Ovary (tissue), 3 donors: ENCODE data around the gene INTS15.

Source experiments
- EP300 ChIP-seq: sonication (generic); formaldehyde crosslinking; IDR thresholded peaks from one replicate; pipeline ENCODE4 v1.6.1; 2017; ENCODE audit warnings: antibody characterized with exemption
- POLR2A ChIP-seq: fragments of 450-650 bp; IDR thresholded peaks from one replicate; pipeline ENCODE4 v1.6.1; 2017; ENCODE audit warnings: antibody characterized with exemption, mild to moderate bottlenecking, moderate library complexity
- TF ChIP-seq, protein P1 (sequence below), 3 donors: fragments of 450-650 bp in 2 of 3; fragments of 200-600 bp in 1 of 3; IDR thresholded peaks; one replicate each; pipeline versions ENCODE4 v1.5.1 to v1.8.0; 2016 to 2022; ENCODE audit warnings: antibody characterized with exemption in 3 of 3, mild to moderate bottlenecking in 1 of 3
- donor health status: DM: no; HTN: no; CAD: no.

DNA sequence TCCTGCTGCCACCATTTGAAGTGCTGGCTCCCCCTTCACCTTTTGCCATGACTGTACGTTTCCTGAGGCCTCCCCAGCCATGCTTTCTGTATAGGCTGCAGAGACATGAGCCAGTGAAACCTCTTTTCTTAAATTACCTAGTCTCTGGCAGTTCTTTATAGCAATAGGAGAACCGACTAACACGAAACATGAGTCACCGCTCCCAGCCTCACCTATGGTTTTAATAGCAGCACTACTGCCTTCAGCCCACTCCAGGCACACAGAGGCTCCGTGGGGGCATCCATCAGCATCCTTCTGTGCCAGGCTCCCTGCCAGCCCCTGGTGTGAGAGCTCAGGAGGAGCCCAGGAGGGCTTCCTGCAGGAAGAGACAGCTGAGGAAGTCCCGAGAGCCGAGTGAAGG lies 41.8 kb downstream of the INTS15 start:
- TF ChIP-seq, protein P1, sequence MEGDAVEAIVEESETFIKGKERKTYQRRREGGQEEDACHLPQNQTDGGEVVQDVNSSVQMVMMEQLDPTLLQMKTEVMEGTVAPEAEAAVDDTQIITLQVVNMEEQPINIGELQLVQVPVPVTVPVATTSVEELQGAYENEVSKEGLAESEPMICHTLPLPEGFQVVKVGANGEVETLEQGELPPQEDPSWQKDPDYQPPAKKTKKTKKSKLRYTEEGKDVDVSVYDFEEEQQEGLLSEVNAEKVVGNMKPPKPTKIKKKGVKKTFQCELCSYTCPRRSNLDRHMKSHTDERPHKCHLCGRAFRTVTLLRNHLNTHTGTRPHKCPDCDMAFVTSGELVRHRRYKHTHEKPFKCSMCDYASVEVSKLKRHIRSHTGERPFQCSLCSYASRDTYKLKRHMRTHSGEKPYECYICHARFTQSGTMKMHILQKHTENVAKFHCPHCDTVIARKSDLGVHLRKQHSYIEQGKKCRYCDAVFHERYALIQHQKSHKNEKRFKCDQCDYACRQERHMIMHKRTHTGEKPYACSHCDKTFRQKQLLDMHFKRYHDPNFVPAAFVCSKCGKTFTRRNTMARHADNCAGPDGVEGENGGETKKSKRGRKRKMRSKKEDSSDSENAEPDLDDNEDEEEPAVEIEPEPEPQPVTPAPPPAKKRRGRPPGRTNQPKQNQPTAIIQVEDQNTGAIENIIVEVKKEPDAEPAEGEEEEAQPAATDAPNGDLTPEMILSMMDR (IDR thresholded peaks at IDR 0.05), result no peak
- TF ChIP-seq EP300 (no peak), POLR2A (no peak)
